HFFc6 (cell line): ENCODE measurements around the gene NEU2. TPM values are rescaled to one million over a fixed set of nuclear protein-coding genes. Genes with fewer than 3 reads are reported as not detected.

ENCODE experiments used
- DNase-seq: peaks from one replicate; pipeline ENCODE4 v3.0.0-alpha.2; 2018
- H3K27ac Mint-ChIP-seq: 2 replicates; pipeline ENCODE4 v1.8.0; 2020; ENCODE audit warnings: mild to moderate bottlenecking, mixed read lengths
- H3K27me3 Mint-ChIP-seq: 2 replicates; pipeline ENCODE4 v1.8.0; 2021; ENCODE audit warnings: mild to moderate bottlenecking, moderate library complexity, mixed read lengths; ENCODE audit not compliant: insufficient read depth
- H3K36me3 Mint-ChIP-seq: 2 replicates; pipeline ENCODE4 v1.8.0; 2021; ENCODE audit warnings: low read depth, mixed read lengths
- H3K4me1 Mint-ChIP-seq: 2 replicates; pipeline ENCODE4 v1.8.0; 2020; ENCODE audit warnings: low read depth, mixed read lengths
- H3K4me3 Mint-ChIP-seq: 2 replicates; pipeline ENCODE4 v1.8.0; 2020; ENCODE audit warnings: mild to moderate bottlenecking, moderate library complexity, mixed read lengths
- H3K9me3 Mint-ChIP-seq: 2 replicates; pipeline ENCODE4 v1.8.0; 2020; ENCODE audit warnings: mild to moderate bottlenecking, mixed read lengths
- CTCF ChIP-seq: fragments of 200-600 bp; sonication (generic); IDR thresholded peaks from 2 replicates; pipeline ENCODE4 v1.5.0; 2021; ENCODE audit warnings: antibody characterized with exemption, mild to moderate bottlenecking
- total RNA-seq, 6 experiments: library from RNA; stranded (reverse); fragmentation: NEBNext Ultra II Directional; extraction: Animal tissue kit (Norgen Biotek cat#: 25700); gene quantifications; 2 replicates in 1 of 6; 3 replicates in 5 of 6; pipeline ENCODE4 v1.2.3, GENCODE V29; 2021

The NEU2 gene
- total RNA-seq, 6 experiments from 2014 or later: not detected

- DNase-seq: no peak
- no peak overlapping the region for H3K4me3 Mint-ChIP-seq
- no peak overlapping the region for H3K27ac Mint-ChIP-seq
- TF ChIP-seq CTCF: no peak
- H3K9me3 Mint-ChIP-seq: no peaks in the 10 kb centered on the region
- H3K27me3 Mint-ChIP-seq: peaks cover 22% of the 10 kb centered on the region
- H3K4me1 Mint-ChIP-seq: peaks cover 1% of the 10 kb centered on the region
- no peaks in the 10 kb centered on the region for H3K36me3 Mint-ChIP-seq
Observed at GRCh38 chr2:233058717-233059546, 26.5 kb downstream of the NEU2 start.

DNA sequence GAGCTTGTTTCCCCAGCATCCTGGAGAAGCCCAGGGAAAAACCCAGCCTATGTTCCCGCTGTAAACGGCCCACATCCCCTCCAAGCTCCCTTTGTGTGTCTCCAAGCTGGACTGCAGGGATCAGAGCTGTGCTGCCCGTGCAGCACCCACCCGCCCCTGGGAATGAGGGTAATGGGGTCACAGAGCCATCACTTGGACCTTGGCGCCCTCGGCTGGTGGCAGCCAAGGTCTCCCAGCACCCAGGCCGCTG, 27.0 kb downstream of the NEU2 start:
- peaks cover 22% of the 10 kb centered on the region for H3K27me3 Mint-ChIP-seq

GRCh38 chr2:233059797-233060500, 27.5 kb downstream of the NEU2 start, which contains the start of gene INPP5D:
TSS of gene INPP5D (plus strand) at chr2:233060342. CDS start at chr2:233060479, 137 bp downstream.
- no peak within 1 kb of the TSS for H3K4me3 Mint-ChIP-seq
- no peak within 1 kb of the TSS for H3K27ac Mint-ChIP-seq
- H3K9me3 Mint-ChIP-seq: no peaks in the 10 kb centered on the region
- DNase-seq: no peak
- H3K4me1 Mint-ChIP-seq: no peaks in the 10 kb centered on the region
- TF ChIP-seq CTCF: no peak
- no peaks in the 10 kb centered on the region for H3K36me3 Mint-ChIP-seq
- peaks cover 21% of the 10 kb centered on the region for H3K27me3 Mint-ChIP-seq

More for the DNA sequence above, 27.0 kb downstream of the NEU2 start:
- no peaks in the 10 kb centered on the region; the same call in 1 of the 2 replicates for H3K4me1 Mint-ChIP-seq
- no peaks in the 10 kb centered on the region for H3K9me3 Mint-ChIP-seq
- TF ChIP-seq CTCF: no peak
- DNase-seq: no peak
- H3K4me3 Mint-ChIP-seq: no peak overlapping the region
- H3K36me3 Mint-ChIP-seq: no peaks in the 10 kb centered on the region
- H3K27ac Mint-ChIP-seq: no peak overlapping the region

- Mint-ChIP-seq H3K4me1 (no peaks in the 10 kb centered on the region), H3K27me3 (peaks cover 24% of the 10 kb centered on the region), H3K9me3 (no peaks in the 10 kb centered on the region), H3K36me3 (no peaks in the 10 kb centered on the region), H3K27ac (no peak overlapping the region), H3K4me3 (no peak overlapping the region)
- DNase-seq: no peak
- no peak for TF ChIP-seq CTCF
Observed at GRCh38 chr2:233060501-233060979, 28.1 kb downstream of the NEU2 start.

DNA sequence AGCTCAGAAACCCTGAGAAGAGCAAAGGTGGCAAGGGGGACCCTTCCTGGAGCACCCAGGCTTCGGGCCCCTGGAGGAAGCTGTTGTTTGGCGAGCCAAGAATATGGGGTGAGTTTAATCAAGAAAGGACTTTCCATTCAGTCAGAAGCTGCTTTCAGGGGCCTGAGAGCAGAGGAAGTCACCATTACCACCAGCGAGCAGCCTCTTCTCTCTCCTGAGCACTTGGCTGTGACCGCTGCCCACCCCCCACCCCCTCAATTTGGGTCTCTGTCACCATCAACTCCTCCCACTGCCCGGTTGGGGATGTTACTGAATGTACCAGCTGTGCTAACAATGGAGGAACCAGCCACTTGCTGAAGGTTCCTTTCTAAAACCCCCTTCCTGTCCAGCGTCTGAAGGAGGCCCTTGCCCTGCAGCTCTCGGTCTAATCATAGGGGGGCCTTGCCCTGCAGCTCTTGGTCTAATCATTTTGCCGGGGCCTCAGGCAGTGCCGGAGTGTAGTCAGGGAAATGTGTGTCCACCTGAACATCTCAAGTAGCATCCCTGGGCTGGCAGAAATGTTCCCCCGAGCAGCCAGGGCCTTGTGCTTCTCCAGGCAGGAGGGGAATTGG, 28.6 kb downstream of the NEU2 start:
- no peaks in the 10 kb centered on the region for H3K36me3 Mint-ChIP-seq
- H3K4me3 Mint-ChIP-seq: no peak overlapping the region
- no peak for DNase-seq
- peaks cover 24% of the 10 kb centered on the region for H3K27me3 Mint-ChIP-seq
- no peak overlapping the region for H3K27ac Mint-ChIP-seq
- H3K9me3 Mint-ChIP-seq: no peaks in the 10 kb centered on the region
- TF ChIP-seq CTCF: no peak
- no peaks in the 10 kb centered on the region for H3K4me1 Mint-ChIP-seq
